Measurements from ENCODE around the gene DOCK11.

DNA sequence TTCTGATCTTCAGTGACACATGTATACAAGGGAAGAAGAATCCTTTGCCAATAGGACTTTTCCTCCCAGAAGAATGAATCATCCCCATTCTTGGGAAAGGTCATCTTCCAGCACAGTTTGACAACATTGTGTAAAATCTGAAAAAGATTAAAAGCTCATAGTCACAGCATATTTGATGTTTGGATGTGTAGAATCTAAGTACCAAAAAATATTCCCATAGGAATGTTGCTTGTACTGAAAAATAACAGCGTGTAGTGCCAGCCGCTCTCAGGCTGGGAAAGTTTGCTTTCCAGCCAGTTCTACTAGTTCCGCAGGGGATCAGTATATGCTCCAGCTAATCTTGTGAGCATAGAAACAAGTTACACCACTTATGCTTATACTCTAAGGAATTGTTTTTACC, 157.1 kb downstream of the DOCK11 start:
- TF ChIP-seq CTCF (IDR thresholded peaks at IDR 0.05) (no peak), POLR2AphosphoS5 (IDR thresholded peaks at IDR 0.05) (no peak), POLR2A (IDR thresholded peaks at IDR 0.05) (no peak), EP300 (IDR thresholded peaks at IDR 0.05; ENCODE audit: low read depth) (no peak)
